AG08396 (cell line): ENCODE data around the gene AEN.

Experiments
- DNase-seq: peaks from one replicate; pipeline ENCODE4 v3.0.0; 2012; ENCODE audit warnings: low spot score, mixed read lengths

The AEN gene

GRCh38 chr15:88649753-88650551 is 28.8 kb downstream of the AEN start:
- no peak for DNase-seq

GRCh38 chr15:88650556-88650955 is 29.4 kb downstream of the AEN start:
- DNase-seq: no peak

DNA sequence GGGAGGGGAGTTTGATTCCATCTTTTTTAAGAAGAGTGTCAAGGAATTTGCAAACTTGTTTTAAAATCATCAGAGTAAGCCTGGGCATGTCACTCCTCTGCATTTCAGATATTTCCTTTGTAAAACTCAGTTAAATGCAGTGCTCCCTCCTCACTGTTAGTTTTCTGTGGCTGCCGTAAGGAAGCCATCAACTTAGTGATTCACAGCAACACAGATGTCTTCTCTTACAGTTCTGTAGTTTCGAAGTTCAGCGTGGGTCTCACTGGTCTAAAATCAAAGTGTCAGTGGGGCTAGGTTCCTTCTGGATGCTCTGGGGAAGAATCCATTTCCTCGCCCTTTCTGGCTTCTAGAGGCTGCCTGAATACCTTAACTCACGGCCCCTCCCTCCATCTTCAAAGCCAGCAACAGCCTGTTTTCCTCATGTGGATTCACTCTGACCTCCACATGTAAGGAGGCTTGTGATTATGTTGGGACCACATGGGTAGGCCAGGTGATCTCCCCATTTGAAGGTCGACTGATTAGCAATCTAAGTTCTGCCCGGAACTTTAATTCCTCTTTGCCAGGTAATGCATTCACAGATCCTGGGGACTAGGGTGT is 30.1 kb downstream of the AEN start:
- no peak for DNase-seq

DNA sequence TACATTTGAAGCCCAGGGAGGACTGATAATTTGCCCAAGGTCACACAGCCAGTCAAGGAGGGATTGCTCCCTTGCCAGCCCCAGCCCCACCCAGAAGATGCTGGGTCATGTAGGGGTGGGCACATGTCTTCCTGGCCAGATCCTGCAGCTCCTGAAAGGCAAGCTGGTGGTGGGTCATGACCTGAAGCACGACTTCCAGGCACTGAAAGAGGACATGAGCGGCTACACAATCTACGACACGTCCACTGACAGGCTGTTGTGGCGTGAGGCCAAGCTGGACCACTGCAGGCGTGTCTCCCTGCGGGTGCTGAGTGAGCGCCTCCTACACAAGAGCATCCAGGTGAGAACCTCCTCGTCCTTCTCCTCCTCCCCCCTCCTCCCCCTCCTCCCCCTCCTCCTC is 30.8 kb downstream of the AEN start:
- DNase-seq: no peak

GRCh38 chr15:88652456-88653199 is 31.5 kb downstream of the AEN start:
- DNase-seq: no peak

DNA sequence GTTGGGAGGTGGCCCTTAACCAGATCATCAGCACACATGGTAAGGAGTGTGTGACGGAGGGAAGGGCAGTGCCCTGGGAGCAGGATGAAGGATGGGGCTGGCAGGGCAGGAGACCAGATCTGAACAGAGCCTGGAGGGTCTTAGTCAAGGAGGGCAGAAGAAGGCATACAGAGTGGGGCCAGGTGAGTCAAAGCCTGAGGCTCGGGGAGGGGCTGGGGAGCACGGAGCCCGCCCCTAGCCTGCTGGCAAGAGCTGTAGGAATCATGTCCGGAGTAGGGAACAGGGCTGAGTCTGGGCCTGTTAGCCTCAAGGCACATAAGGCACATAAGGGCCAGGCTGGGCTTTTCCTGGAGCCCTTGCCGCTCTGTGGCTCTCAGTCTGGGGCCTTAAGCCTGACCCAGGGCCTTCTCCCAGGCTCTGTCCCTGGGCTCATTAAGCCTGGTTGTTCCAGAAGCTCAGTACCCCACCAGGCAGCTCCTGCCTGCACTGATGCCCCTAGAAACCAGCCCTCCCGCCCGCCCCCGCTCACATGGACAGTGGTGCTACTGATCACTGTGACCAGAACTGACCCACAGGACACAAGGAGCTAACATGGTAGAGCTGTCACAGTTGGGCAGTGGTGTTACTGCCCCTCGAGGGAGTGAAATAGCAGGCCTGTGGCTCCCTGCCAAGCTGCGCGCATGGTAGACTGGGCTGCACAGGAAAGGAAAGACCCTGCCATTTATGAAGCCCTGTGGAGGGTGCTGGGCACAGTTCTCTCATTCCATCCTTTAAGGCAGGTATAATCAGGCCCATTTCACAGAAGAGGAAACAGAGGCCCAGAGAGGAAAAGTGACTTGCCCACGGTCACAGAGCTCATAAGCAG is 32.3 kb downstream of the AEN start:
- DNase-seq: no peak

GRCh38 chr15:88654430-88655102 is 33.4 kb downstream of the AEN start:
- no peak for DNase-seq

DNA sequence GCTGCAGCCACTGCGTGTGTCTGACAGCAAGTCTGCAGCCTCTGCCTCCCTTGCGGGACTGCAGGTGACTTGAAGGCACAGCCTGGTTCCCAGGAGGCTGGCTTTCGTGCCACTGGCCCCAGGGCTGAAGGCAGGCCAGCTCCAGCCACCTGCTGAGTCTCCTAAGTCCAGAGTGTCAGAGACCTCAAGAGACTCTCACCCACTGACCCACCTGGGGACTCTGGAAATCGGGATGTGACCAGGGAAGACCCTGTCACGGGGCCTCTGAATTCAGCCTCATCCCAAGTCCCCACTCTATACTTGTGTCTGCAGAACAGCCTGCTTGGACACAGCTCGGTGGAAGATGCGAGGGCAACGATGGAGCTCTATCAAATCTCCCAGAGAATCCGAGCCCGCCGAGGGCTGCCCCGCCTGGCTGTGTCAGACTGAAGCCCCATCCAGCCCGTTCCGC is 34.0 kb downstream of the AEN start:
- DNase-seq: no peak

DNA sequence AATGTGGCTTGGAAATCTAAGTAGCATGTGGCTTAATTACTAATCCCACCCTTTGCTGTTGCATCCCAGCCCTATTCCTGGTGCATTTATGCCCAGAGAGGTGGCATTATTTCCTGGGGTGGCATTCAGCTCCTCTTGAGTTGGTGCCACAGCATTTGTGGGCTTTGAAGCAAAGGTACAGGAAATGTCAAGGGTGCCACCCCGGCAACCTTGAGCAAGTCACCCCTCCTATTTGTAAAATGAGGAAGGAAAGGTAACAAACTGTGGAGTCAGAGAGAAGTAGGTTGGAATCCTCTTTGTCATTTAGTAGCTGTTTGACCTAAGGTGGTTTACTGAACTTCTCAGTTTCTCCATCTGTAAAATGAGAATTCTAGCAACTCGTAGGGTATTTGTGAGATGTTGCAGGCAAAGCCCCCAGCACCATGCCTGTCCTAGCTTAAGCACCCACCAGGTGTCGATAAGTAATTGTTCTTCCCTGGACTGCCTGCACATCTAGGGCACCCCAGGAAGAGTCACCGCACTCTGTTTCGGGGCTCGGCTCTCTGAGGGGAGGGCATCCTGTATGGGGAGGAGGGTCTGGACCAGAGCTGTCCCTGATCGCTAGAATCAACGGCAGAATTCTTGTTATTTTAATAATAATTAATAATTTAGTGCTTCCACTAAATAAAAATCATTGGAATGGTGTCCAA is 34.8 kb downstream of the AEN start:
- no peak for DNase-seq

DNA sequence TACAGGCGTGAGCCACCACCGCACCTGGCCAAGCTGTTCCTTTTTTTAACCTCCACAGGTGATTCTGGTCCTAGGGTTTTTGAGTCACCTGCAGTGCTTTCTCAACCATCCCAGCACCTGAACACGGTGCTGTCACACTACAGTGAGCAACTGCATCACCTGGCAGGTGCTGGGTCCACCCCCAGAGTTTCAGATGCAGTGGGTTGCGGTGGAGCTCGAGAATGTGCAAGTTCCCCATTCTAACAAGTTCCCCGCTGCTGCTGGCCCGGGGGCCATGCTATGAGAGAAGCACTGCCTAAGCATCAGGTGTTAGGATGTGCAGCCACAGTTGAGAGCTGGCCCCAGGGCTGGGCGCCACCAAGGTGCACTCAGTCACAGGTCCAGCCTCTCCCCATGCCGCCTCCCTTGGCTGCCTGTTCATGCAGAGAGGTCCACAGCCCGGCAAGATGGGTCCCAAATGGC is 35.7 kb downstream of the AEN start:
- DNase-seq: no peak

DNA sequence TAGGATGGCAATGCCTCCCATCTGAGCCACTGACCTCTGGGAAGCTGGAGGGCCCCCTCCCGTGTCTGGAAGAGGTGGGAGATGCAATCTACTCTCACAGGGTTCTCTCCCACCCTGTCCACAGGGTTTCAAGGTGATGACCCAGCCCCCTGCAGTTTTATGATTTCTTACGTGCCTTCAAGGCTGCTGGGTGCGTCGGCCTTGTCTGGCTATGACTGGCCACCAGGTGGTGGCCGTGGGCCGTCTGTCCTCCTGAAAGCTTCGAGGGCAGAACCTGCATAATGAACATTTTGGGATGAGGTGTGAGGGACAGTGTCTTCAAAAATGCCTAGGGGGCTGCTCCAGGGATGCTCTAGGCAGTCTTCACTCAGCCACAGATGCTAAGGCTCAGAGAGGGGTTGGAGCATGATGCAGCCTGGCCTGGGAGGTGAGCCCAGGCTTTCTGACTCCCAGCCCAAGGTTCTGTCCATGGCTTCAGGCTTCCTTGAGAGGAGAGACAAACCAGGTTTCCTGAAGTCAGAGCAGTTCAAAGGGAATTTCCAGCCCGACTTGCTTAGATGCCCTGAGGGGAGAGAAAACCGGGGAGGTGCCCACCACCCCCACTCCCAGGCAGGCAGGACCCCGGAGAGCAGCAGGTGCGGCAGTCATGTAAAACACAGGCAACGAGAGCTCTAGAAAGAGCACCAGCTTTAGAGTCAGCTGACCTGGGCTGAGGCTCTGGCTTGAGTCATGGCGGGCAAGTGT is 36.4 kb downstream of the AEN start:
- peak; percentile 74 for DNase-seq

DNA sequence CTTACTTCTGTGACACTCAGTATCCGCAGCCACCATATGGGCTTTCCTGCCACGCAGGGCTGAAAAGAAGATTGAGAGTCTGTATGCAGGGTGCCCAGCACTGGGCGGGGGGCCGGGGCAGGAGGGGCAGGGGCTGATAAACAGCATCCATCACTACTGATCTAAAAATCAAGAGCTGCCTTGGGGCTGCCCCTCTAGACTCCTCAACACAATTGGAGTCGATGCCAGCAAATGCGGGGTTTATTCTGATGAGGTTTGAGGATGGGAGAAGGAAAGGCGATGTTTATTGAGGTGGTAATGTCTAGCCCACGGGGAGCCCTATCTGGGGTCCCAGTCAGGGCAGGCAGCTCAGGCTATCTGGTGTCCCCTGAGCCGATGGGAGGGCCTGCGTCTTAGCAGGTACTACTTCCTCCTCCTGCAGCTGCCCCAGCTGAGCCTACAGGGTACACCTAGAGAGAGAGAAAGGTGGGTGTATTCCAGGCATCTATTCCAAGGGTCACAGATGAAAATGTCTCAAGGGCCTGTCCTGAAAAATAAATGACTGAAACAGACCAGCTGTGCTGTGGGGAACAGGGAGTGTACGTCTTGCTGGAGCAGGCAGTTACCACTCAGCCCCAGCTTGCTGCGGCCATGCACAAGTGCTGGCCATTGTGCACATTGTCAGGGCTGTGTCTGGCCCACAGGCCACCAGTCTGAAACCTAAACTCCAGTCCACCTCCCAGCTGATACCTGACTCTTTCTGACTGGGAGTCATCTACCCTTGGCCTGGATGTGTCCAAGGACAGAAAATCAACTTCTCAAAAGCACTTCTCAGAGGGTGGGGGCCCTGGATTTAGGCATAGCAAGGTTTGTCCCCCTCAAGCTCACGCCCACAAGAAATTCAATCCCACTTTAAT is 37.2 kb downstream of the AEN start:
- no peak for DNase-seq

GRCh38 chr15:88658972-88659931 is 38.1 kb downstream of the AEN start:
- DNase-seq: peak; percentile 64

- DNase-seq: no peak
These were observed 40.0 kb downstream of the AEN start for GRCh38 chr15:88661041-88661700.

DNA sequence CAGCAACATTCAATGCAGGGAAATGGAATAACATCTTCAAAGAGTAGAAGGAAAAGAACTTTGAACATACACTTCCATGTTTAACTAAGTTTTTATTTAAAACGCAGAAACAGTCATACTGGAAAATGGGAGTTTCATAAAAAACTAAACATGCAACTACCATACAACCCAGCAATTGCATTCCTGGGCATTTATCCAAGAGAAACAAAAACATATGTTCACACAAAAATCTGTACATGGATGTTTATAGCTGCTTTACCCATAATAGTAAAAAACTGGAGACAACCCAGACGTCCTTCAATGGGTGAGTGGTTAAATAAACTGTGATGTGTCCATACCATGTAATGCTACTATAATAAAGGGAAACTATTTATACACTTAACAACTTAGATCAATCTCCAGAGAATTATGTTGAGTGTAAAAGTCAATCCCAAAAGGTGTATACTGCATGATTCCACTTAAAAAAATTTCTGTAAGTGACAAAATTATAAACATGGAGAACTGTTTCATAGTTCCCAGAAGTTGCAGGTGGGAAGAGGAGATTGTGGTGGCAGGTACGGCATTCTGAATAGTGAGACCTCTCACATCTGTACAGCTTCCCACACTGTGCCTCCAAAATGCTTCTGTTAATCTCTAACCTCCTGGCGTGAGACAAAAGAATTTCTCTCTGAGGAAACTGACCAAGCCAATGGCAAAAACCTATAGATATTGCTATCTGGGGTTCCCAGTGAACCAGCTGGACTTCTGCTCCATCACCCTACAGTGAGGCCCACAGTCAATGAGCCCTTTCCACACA is 40.8 kb downstream of the AEN start:
- DNase-seq: no peak

GRCh38 chr15:88663141-88663621 is 42.0 kb downstream of the AEN start:
- no peak for DNase-seq
